Glomerular visceral epithelial cell (primary cell): ENCODE measurements around the gene TCF20.

ENCODE experiments used
- DNase-seq: peaks from one replicate; pipeline ENCODE4 v3.0.0-alpha.2; 2016; ENCODE audit errors: extremely low spot score

Gene TCF20

DNA sequence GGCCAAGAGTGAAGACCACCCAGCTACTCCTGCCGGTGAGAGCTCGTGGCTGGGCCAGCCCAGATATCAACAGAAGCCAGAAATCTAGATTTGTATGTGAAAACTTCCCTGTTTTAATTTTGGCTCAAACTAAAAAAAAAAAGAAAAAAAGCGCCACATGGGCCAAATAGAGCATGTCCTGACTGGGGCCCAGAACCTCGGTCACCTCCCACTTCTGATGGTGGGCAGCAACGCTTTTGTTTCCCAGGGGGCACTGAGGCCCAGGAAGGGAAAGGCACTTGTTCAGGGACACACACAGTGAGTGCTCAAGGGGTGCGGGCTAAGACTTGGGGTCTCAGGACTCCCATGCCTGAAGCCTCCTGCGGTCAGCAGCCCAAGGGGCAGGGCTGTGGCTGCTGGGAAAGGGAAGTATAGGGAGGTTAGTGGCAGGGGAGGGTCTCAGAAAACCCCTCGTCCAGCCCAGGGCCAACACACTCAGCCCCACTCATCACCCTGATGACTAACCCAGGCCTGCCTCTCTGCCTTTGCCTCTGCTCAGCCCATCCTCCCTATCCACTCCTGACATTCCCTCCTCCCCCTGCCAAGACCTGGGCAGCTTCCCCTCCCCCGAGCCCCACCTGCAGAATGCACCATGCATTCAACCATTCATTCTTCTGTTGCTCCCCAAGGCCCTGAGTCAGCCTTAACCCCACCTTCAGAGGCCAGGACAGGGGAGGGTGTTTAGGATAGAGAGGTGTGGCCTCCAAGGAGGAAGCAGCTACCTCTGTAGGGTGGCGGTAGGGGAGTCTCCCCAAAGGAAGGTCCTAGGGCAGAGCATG is 30.0 kb upstream of the TCF20 start:
- no peak for DNase-seq

- DNase-seq, result no peak
These were observed 29.3 kb upstream of the TCF20 start for GRCh38 chr22:42299586-42300258.

- no peak for DNase-seq
These were observed 28.3 kb upstream of the TCF20 start for GRCh38 chr22:42298746-42299145.

GRCh38 chr22:42297778-42298177 is 27.3 kb upstream of the TCF20 start:
- DNase-seq, result no peak

GRCh38 chr22:42296883-42297282 is 26.4 kb upstream of the TCF20 start:
- no peak for DNase-seq

DNA sequence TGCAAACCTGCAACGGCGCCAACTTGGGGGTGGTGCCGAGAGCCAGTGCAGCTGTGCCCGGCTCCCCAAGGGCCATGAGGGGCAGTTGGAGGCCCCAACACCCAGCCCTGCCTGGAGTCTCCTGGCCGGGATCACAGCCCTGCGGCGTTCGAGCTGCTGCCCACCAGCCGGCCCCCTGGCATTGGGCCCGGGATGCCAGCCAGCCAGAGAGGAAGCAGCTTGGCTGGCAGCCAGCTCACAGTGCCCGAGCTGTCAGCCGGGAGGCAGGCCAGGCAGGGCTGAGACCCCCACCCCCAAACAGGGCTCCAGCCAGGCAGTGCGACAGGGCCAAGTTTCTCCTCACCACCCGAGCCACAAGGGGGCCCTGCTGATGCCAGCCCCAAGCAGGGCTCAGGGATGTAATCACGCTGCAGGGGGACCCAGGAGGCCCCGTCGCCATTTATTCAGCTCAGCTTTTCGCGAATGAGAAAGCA is 26.0 kb upstream of the TCF20 start:
- peak; percentile 27 for DNase-seq

DNA sequence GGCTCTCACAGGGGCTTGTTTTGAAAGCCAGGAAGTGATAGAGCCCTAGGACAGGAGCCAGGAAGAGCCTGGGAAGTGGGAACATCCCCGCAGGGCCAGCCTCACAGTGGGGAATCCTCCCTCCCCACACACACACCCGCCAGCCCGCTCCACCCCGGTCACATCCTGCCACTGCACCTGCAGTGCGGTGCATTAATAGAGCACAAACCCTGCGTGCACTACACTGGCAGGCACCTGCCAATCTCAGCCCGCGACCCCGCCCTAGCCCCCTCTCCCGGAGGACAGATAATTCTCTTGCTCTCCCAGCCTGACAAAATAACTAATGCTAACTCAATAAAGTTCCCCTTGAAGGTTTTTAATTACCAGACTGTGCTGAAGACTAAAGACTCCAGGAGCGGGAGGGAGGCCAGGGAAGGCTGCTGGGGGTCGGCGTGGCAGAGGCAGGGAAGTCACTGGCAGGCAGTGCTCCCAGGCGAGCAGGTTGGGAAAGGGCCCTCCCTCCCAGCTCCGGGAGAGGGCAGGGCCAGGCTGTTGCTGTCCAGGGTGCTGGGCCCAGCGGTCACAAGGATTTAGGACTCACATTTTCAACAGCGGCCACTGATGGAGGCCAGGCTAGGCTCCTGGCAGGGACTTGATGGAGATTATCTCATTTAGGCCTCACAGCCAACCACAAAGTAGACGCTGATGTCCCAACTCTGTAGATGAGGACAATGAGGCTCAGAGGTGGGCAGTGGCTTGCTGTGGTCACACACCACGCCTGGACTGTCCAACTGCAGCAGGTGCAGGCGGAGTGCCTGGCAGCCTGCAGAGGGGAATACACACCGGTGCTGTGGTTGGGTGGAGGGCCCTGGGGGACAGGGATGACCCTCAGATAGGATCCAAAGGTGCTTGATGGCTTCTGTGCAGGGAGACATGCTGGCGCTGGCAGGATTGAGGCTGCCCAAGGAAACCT is 23.9 kb upstream of the TCF20 start:
- DNase-seq, result peak; percentile 31

DNA sequence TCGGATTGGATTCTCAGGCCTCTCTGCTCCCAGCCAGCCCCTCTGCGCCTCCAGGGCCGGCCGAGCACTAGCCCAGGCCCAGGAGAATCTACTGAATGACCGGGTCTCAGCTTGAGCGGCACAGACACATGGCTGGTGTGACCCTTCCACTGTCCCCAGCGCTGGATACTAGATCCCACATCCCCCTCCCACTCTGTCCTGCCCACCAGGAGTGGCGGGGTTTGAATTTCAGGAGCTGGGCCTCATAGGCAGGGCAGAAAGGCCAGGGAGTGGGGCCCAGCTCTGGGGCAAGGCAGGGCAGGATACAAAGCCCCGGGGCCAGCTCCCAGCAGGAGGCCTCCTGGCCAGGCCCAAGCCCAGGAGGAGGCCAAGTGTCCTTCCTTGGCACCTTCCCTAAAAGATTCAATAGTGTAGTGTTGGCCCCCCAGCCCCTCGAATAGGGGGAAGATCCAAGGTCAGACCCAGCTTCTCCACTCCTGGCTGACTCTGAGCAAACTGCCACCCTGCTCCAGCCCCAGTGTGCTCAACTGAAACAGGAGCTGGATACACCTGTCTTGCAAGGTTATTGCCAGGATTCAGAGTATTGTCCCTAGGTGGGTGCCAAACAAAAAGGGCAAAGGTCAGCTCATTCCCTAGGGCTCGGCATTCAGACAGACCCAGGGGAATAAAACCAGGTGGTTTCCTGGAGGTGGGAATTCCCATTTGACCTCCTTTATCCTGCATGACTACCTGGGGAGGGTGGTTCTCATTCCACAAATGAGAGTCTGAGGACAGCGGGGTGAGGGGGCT is 22.5 kb upstream of the TCF20 start:
- DNase-seq, result no peak

- no peak for DNase-seq
These were observed 20.8 kb upstream of the TCF20 start for GRCh38 chr22:42291287-42291686.

DNA sequence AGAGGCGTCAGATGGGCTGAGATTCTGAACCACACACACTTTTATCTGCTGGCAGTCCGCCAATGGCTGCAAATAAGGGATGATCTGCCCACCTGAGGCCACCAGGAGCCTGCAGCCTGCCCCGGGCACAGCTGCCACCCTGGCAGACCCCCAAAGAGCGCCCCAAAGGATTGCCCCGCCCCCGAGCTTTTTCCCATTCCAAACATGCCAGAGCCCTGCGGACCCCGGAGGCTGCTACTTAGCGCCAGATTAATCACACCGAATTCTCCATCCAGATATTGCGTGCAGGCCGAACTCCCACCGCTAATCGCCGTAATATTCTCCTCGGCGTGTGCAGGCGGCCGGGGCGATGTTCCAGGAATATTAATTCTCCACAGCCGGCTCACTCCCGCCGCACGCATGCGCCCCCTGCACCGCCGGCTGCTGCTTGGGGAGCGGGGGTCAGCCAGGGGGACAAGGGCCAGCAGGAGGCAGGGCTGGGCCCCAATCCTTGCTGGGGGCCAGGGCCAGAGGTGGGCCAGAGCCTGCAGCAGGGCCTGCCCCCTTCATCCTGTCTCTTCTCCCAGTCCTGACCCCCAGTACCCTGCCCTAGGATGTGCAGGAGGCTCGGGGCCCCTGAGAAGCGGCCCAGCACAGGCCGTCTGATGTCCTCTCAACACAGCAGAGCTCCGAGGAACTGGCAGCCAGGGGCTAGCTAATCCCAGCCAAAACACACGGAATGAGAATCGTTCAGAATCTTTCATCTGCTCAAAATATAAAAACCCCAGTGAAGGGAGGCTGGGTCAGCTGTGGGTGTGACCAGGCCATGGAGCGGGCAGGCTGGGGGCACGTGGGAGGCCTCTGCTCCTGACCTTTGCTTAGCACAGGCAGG is 19.5 kb upstream of the TCF20 start:
- DNase-seq, result no peak

DNA sequence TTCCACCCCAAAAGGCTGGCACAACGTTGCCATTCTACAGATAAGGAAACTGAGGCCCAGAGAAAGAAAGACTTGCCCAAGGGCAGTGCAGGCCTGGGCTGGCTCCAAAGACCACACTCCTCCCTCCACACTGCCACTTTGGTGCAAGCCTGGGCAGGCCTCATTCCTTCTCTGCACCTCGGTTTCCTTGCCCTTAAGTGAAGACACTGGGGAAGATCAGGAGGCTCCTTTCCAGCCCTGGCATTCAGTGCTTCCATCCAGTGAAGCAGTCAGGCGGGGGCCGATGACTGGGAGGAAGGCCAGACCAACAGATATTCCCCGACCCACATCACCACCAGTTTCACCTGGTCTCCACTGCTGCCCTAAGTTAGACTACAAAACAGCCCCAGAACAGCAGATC is 18.3 kb upstream of the TCF20 start:
- no peak for DNase-seq

GRCh38 chr22:42287174-42287890 is 16.9 kb upstream of the TCF20 start:
- DNase-seq, result no peak

DNA sequence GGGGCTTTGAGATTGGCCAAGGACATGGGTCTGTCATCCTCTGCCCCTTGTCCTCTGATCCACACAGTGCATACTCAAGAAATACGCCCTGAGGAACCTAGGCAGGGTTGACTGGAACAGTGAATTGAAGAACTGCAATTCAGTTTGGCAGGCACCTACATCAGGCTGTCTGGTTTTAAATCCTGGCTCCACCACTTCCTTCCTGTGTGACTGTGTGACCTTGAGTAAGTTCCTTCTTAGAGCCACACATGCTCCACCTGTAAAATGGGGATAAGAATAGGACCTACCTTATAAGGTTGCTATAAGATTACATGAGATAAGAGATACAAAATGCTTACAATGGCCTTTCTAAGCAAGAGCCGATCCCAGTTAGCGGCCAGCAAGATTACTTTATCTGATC is 15.8 kb upstream of the TCF20 start:
- no peak for DNase-seq

DNA sequence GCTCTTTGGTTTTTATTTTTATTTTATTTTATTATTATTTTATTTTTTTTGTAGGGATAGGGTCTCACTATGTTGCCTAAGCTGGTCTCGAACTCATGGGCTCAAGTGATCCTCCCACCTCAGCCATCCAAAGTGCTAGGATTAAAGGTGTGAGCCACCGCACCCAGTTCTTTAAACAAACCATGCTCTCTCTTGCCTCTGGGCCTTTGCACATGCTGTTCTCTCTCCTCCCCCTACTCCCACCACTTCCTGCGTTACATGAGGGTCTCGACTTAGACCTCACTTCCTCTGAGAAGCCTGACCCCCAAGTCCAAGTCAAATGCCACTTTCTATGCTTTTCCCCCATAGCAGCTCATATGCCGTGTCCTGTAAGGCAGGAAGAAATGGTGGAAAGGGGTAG is 15.2 kb upstream of the TCF20 start:
- no peak for DNase-seq

DNA sequence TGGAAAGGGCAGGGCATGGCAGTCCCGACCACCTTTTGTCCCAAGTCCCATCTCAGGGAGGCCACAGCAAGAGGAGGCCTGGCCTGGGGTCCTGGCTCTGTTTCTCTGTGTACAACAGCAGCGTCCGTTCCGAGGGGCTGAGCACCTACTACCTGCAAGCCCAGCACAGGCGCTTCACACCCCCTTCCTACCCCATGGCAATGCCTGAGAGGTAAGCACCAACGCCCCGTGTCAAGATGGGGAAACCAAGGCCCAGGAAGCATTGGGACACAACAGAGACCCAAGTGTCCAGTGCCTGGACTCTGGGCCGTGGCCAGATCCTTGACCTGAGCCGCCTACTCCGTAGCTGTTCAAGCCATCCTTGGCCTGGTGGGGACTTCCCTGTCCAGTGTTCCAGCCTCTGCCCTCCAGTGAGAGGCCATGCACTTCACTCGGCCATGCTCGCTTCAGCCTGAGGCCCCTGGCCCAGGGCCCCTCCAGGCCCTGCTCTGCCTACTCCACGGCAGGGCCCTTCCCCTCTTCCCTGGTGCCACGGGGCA is 14.3 kb upstream of the TCF20 start:
- no peak for DNase-seq

- no peak for DNase-seq
These were observed 13.7 kb upstream of the TCF20 start for GRCh38 chr22:42284202-42284591.

DNA sequence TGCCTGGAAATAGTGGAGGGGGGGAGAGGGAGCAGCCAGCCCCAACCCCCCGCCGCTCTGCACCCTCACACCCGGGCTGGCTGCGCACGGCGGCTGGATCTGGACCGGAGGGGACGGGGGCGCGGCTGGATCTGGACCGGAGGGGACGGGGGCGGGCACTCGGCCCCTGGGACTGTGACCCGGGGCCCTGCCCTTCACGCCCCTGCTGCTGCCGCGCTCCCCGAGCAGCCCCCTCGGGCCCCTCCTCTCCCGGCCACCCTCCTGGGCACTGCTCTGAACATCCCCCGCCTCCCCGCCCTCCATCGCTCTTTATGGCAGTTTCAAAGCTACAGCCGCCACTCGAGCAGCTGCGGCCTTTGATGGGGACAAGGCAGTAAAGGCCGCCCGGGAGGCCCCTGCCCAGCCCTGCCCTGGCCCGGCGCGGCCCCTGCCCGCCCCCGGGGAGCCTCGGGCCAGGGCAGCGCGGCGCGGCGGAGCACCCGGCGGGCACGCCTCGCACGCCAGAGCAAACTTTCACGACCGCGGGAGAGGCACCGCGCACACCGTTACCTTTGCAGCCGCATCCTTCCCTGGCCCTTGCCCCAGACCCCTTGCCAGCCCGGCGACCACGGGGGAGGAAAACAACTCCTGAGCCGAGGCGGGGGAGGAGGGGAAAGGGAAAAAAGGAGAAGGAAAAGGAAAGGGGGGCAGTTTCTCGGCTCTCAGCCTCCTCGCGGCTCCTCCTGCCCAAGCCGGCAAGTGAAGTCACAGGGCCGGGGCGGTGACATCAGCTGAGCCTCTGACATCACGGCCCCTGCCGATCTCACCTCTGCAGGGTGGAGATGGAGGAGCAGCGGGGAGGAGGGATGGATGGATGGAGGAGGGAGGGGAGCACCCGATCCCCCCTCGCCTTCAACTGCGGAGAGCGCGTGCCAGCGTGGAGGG is 13.1 kb upstream of the TCF20 start:
- no peak for DNase-seq

GRCh38 chr22:42282943-42283277 is 12.5 kb upstream of the TCF20 start:
- DNase-seq, result no peak
